Activated T-cell treated with anti-CD3 and anti-CD28 coated beads, Interleukin-2, amount 50 U/mL, for 72 hours (primary cell): ENCODE measurements around the gene LTBP3. TPM values are rescaled to one million over a fixed set of nuclear protein-coding genes. Genes with fewer than 3 reads are reported as not detected.

ENCODE experiments used
- ATAC-seq, 2 donors: fragments of 150-1000 bp; cut with Tn5 transposase; replicated peaks in 1 of 2; 2 replicates each; pipeline ENCODE4 v1.10.0; 2021; ENCODE audit warnings: moderate library complexity in 2 of 2, mild to moderate bottlenecking in 1 of 2
- DNase-seq, 2 donors: peaks; one replicate each; pipeline ENCODE4 v3.0.0; 2021 to 2022; ENCODE audit warnings: mixed read lengths in 1 of 2
- H3K27ac Mint-ChIP-seq: one replicate; pipeline ENCODE4 v1.8.0; 2022; ENCODE audit warnings: mild to moderate bottlenecking, moderate library complexity, mixed read lengths
- H3K27me3 Mint-ChIP-seq: one replicate; pipeline ENCODE4 v1.8.0; 2022; ENCODE audit warnings: low read depth, mixed read lengths
- H3K36me3 Mint-ChIP-seq, 2 donors: one replicate each; pipeline ENCODE4 v1.8.0; 2022; ENCODE audit warnings: mixed read lengths in 2 of 2, mild to moderate bottlenecking in 1 of 2; ENCODE audit not compliant: insufficient read depth in 2 of 2
- H3K4me1 Mint-ChIP-seq: one replicate; pipeline ENCODE4 v1.8.0; 2022; ENCODE audit warnings: low read depth, mixed read lengths
- H3K4me3 Mint-ChIP-seq, 2 donors: one replicate each; pipeline ENCODE4 v1.8.0; 2022; ENCODE audit warnings: mild to moderate bottlenecking in 2 of 2, mixed read lengths in 2 of 2, moderate library complexity in 2 of 2
- H3K9me3 Mint-ChIP-seq, 2 donors: one replicate each; pipeline ENCODE4 v1.8.0; 2022; ENCODE audit warnings: mixed read lengths in 2 of 2
- total RNA-seq, 2 donors: library from RNA; stranded (reverse); gene quantifications; one replicate each; pipeline ENCODE4 v1.2.3, GENCODE V29; 2022

The LTBP3 gene
- total RNA-seq, 2 donors from 2014 or later: 106 TPM

- ATAC-seq: no peak
- no peak overlapping the region for H3K27ac Mint-ChIP-seq
- peaks cover 39% of the 10 kb centered on the region for H3K4me1 Mint-ChIP-seq
- H3K36me3 Mint-ChIP-seq: peaks cover 0 to 7% of the 10 kb centered on the region in 2 donors
- no peaks in the 10 kb centered on the region for H3K27me3 Mint-ChIP-seq
- DNase-seq: no peak
- H3K9me3 Mint-ChIP-seq: no peaks in the 10 kb centered on the region
- H3K4me3 Mint-ChIP-seq: no peak overlapping the region
Observed at GRCh38 chr11:65591939-65592857, 34.0 kb upstream of the LTBP3 start.

- Mint-ChIP-seq H3K4me3 (peak overlapping the region in 1 of 2 donors; percentile 23), H3K27ac (no peak overlapping the region), H3K27me3 (no peaks in the 10 kb centered on the region), H3K9me3 (no peaks in the 10 kb centered on the region), H3K36me3 (peaks cover 0 to 12% of the 10 kb centered on the region in 2 donors), H3K4me1 (peaks cover 47% of the 10 kb centered on the region)
- ATAC-seq (no peak), DNase-seq (no peak)
Observed at GRCh38 chr11:65590240-65590738, 32.1 kb upstream of the LTBP3 start.

GRCh38 chr11:65589444-65590239 lies 31.5 kb upstream of the LTBP3 start:
- H3K36me3 Mint-ChIP-seq: peaks cover 0 to 12% of the 10 kb centered on the region in 2 donors
- H3K27me3 Mint-ChIP-seq: no peaks in the 10 kb centered on the region
- peaks cover 41% of the 10 kb centered on the region for H3K4me1 Mint-ChIP-seq
- H3K27ac Mint-ChIP-seq: peak overlapping the region; percentile 46
- H3K4me3 Mint-ChIP-seq: peak overlapping the region; percentile 85 to 87
- DNase-seq (peak; percentile 69 to 78), ATAC-seq (peak; percentile 54 to 55)
- no peaks in the 10 kb centered on the region for H3K9me3 Mint-ChIP-seq

GRCh38 chr11:65588199-65589054 lies 30.3 kb upstream of the LTBP3 start:
- ATAC-seq (peak; percentile 88), DNase-seq (peak; percentile 86 to 90)
- H3K9me3 Mint-ChIP-seq: no peaks in the 10 kb centered on the region
- peak overlapping the region; percentile 28 for H3K27ac Mint-ChIP-seq
- H3K36me3 Mint-ChIP-seq: peaks cover 3 to 12% of the 10 kb centered on the region in 2 donors
- H3K27me3 Mint-ChIP-seq: no peaks in the 10 kb centered on the region
- peaks cover 41% of the 10 kb centered on the region for H3K4me1 Mint-ChIP-seq
- H3K4me3 Mint-ChIP-seq: peak overlapping the region; percentile 85 to 87

GRCh38 chr11:65586676-65587075 lies 28.5 kb upstream of the LTBP3 start:
- Mint-ChIP-seq H3K9me3 (no peaks in the 10 kb centered on the region), H3K27ac (peak overlapping the region; percentile 62), H3K4me3 (peak overlapping the region; percentile 27 to 42), H3K27me3 (no peaks in the 10 kb centered on the region), H3K36me3 (peaks cover 3 to 16% of the 10 kb centered on the region in 2 donors), H3K4me1 (peaks cover 41% of the 10 kb centered on the region)
- ATAC-seq (no peak), DNase-seq (no peak)

- Mint-ChIP-seq H3K4me1 (peaks cover 41% of the 10 kb centered on the region), H3K36me3 (peaks cover 3 to 16% of the 10 kb centered on the region in 2 donors), H3K27ac (peak overlapping the region; percentile 62), H3K4me3 (peak overlapping the region; percentile 27 to 42), H3K27me3 (no peaks in the 10 kb centered on the region), H3K9me3 (no peaks in the 10 kb centered on the region)
- DNase-seq (no peak), ATAC-seq (no peak)
Observed at GRCh38 chr11:65586247-65586630, 28.1 kb upstream of the LTBP3 start.

- peaks cover 41% of the 10 kb centered on the region for H3K4me1 Mint-ChIP-seq
- H3K9me3 Mint-ChIP-seq: no peaks in the 10 kb centered on the region
- H3K4me3 Mint-ChIP-seq: peak overlapping the region; percentile 27 to 42
- H3K36me3 Mint-ChIP-seq: peaks cover 5 to 14% of the 10 kb centered on the region in 2 donors
- H3K27ac Mint-ChIP-seq: peak overlapping the region; percentile 62
- ATAC-seq (no peak), DNase-seq (no peak)
- no peaks in the 10 kb centered on the region for H3K27me3 Mint-ChIP-seq
Observed at GRCh38 chr11:65585396-65586246, 27.5 kb upstream of the LTBP3 start.

- no peak for ATAC-seq
- H3K27ac Mint-ChIP-seq: no peak overlapping the region
- DNase-seq: no peak
- no peaks in the 10 kb centered on the region for H3K9me3 Mint-ChIP-seq
- H3K36me3 Mint-ChIP-seq: peaks cover 5 to 18% of the 10 kb centered on the region in 2 donors
- no peak overlapping the region for H3K4me3 Mint-ChIP-seq
- H3K27me3 Mint-ChIP-seq: no peaks in the 10 kb centered on the region
- H3K4me1 Mint-ChIP-seq: peaks cover 38% of the 10 kb centered on the region
Observed at GRCh38 chr11:65584723-65585171, 26.6 kb upstream of the LTBP3 start.

GRCh38 chr11:65584106-65584505 lies 25.9 kb upstream of the LTBP3 start:
- Mint-ChIP-seq H3K4me1 (peaks cover 33% of the 10 kb centered on the region), H3K36me3 (peaks cover 7 to 23% of the 10 kb centered on the region in 2 donors), H3K27ac (no peak overlapping the region), H3K9me3 (no peaks in the 10 kb centered on the region), H3K4me3 (no peak overlapping the region), H3K27me3 (no peaks in the 10 kb centered on the region)
- no peak for DNase-seq
- no peak for ATAC-seq

GRCh38 chr11:65583589-65583988 lies 25.4 kb upstream of the LTBP3 start:
- no peak overlapping the region for H3K27ac Mint-ChIP-seq
- H3K4me1 Mint-ChIP-seq: peaks cover 30% of the 10 kb centered on the region
- H3K4me3 Mint-ChIP-seq: no peak overlapping the region
- H3K9me3 Mint-ChIP-seq: no peaks in the 10 kb centered on the region
- ATAC-seq (no peak), DNase-seq (no peak)
- H3K27me3 Mint-ChIP-seq: no peaks in the 10 kb centered on the region
- H3K36me3 Mint-ChIP-seq: peaks cover 7 to 21% of the 10 kb centered on the region in 2 donors

GRCh38 chr11:65581928-65582327 lies 23.8 kb upstream of the LTBP3 start:
- H3K27ac Mint-ChIP-seq: peak overlapping the region; percentile 56

More at GRCh38 chr11:65581928-65582327, 23.8 kb upstream of the LTBP3 start:
- Mint-ChIP-seq H3K9me3 (no peaks in the 10 kb centered on the region), H3K4me3 (no peak overlapping the region), H3K27me3 (no peaks in the 10 kb centered on the region), H3K4me1 (peaks cover 24% of the 10 kb centered on the region), H3K36me3 (peaks cover 8 to 25% of the 10 kb centered on the region in 2 donors)
- ATAC-seq (no peak), DNase-seq (no peak)
